NCI-H2196 (cell line): ENCODE data around the gene BTBD16.

Experiments
- DNase-seq: peaks from one replicate; lab custom pipeline; 2025; ENCODE audit not compliant: unreplicated experiment; lab: John Stamatoyannopoulos, UW

The BTBD16 gene

DNA sequence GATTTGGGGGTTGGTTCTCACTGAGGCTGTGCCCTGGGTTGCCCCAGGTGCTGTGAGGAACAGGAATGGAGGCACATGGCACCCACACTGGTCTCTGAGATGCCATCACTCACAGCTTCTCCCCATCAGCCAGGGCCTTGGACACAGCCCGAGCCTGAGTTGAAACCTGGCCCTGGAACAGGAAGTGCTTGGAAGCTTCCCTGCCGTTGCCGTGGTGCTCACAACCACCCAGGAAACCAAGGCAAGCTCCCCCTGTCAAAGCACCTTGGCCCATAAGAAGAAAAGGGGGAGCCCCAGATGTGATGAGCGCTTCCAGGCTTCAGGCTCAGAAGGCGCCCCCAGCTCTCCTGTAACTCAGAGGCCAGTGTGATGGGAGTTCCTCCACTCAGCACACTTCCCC is at the start of gene BTBD16:
Gene BTBD16, plus strand, starts transcription at position 221 of the 400 bp plus-strand sequence. CDS start 3,786 bp downstream, outside the sequence.
- no peak for DNase-seq

DNA sequence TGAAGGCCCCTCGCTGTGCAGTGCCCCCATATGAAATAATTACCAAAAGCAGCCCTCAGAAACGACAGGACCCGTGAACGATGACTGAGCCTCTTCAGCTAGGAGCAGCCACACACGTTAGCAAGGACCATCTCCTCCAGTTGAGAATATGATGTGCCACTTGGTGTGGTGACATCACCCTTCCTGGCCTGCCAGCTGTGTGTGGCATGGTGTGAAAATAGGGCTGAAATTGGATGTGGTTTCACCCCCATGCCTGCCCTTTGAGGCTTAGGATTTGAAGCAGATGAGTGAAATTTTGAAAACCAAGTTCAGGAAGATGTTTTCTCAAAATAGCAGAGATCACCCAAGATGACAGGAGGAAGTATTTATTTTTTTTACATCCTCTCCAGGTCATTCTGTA is 49.1 kb upstream of the BTBD16 start:
- no peak for DNase-seq

DNA sequence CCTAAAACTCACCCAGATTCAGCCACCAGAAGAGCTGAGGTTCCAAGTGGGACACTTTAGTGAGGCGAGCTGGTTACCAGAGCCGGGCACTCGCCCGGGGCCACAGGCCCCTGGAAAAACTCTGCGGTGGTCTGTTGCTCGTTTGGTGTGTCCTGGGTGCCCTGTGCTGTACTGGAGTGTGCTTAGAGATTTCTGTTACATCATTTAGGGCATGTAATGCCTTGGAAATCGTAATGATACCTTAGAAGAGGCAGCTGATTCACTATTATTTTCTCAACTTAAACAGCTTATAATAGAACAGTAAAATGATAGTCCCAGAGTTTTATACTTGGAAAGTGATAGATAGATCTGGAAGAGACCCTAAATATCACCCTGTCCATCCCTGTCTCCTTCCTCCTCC is 48.5 kb upstream of the BTBD16 start:
- DNase-seq, result no peak

DNA sequence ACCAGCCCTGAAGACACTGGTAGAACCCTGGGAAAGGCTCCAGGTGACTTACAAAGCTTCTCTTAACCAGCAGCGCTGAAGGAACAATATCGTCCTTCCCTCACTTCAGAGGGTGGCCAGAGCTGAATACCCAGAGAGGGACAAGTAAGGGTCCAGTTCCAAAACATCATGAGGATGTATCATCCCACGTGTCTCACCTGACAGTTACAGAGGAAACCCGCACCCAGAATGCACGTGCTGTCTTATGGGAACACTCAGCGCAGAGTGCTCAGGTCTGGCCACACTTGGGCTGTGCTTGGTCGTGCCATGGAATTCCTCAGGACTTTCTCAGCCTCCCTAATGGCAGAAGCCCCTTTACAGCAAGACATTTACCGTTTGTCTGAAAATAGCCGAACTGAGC is 46.9 kb upstream of the BTBD16 start:
- DNase-seq, result no peak

DNA sequence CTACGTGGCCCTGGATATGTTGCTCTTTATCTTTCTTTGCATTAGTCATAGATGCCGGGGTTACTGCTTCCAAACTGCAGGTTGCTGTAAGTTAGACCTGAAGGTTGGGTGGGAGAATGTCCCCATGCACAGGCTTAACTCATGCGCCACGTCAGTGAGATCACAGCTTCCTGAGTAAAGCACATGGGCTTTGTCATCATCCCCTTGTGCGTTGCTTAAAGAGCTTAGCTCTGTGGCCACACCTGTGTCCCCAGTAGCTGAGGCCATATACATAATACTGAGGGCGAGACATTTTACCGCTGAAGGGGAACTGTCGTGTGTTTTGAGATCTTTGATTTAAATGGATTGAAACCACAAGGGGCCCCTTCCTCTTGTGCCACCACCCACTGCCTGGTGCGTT is 45.8 kb upstream of the BTBD16 start:
- DNase-seq, result no peak

DNA sequence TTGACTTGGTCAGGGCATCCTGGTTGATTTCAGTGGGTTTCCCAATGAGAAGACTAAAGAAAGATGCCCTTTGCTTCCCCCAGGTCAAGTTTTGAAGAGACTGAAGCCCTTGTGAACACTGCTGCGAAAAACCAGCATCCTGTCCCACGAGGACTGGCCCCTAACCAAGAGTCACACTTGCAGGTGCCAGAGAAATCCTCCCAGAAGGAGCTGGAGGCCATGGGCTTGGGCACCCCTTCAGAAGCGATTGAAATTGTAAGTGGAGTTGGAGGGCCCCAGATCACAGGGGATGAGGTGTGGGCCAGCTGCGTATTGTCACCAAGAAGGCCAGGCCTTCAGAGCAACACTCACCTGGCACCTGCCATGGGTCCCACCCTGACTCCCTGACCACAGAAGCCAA is 43.3 kb upstream of the BTBD16 start:
- no peak for DNase-seq

DNA sequence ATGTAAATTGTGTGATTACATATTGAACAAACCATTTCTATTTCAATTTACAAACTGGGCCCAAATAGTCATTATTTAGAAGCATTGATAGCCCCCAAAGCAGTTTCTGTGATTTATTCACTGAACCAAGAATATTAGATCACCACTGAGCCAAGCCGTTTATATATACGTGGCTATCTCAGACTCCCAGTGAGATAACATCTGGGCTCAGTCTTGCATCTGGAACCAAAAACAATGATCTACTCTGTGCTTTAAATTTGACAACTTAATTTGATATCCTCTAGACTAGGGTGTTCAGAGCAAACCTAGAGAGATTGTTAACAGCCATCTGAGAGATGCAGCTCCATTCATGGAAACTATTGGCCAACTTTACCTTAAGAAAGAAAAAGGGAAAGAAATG is 41.4 kb upstream of the BTBD16 start:
- no peak for DNase-seq

DNA sequence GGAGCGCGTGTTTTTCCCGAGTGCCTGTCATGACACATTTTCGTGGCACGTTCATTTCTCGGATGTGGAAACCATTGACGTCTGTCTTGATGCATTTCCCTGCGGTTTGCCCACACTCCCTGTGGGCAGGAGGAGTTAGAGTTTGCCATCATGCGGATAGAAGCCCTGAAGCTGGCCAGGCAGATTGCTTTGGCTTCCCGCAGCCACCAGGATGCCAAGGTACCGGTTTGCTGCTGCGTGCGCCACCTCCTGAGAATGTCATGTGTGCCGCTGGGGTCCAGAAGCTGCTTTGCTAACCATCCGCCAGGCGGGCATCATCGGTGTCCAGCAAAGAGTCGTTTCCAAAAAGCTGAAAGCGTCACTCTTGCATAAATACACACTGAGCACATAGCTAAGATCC is 40.9 kb upstream of the BTBD16 start:
- DNase-seq, result no peak

DNA sequence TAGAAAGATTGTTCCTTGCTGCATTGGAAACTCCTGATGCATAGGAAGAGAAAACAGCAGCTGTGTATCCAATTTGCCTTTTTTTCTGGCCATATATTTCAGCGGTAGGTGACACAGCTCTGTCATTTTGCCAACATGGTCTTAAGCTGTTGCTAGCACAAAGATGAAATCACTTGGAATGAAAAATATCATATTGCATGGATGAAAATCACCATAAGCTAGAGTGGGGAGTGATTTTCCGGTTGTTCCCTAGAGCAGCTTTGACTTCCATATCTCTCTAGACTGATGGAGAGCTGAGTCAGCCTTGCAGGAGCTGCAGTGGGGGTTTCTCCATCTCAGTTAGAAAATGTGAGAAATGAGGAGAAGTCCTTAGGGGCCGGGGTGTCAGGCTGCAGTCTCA is 38.3 kb upstream of the BTBD16 start:
- DNase-seq, result peak; percentile 1

DNA sequence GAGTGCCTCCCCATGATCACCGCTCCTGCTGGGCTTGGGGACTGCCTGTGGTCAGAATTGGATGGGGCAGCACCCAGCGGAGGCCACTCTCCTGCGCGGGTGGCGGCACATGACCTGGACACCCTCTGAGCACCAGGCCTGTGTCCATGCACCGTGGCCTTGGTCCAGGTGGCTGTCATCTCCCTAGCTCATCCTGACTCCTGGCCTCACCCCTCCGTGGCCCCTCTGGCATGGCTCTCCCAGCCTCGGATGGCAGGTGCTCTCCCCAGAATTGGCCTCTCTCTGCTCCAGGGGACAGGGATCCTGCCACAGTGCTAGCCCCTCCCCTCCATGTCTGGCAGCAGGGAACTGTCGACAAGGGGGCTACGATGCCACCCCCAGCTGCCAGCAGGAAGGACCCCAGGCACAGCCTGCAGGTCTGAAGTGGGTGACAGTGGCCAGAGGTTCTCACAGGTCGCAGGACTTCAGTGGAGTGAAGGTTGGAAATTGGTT is 37.2 kb upstream of the BTBD16 start:
- peak; percentile 26 for DNase-seq

DNA sequence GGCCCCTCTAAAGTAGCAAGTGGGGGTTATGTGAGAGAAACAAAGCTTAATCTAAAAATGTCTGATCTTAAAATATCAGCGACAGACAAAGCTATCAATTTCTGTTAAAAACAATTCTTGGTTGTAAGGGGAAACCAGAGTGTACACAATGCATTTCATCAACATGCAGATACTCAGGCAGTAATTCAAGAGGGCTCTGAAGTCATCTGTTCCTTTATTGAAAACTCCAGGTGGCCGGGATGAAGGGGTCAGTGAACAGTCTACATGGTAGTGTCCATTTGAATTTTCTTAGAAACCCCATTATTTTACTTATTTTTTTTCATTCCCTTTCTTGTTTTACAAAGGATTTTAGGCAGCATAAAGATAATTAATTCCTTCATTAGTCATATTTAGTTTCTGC is 36.7 kb upstream of the BTBD16 start:
- peak; percentile 56 for DNase-seq

DNA sequence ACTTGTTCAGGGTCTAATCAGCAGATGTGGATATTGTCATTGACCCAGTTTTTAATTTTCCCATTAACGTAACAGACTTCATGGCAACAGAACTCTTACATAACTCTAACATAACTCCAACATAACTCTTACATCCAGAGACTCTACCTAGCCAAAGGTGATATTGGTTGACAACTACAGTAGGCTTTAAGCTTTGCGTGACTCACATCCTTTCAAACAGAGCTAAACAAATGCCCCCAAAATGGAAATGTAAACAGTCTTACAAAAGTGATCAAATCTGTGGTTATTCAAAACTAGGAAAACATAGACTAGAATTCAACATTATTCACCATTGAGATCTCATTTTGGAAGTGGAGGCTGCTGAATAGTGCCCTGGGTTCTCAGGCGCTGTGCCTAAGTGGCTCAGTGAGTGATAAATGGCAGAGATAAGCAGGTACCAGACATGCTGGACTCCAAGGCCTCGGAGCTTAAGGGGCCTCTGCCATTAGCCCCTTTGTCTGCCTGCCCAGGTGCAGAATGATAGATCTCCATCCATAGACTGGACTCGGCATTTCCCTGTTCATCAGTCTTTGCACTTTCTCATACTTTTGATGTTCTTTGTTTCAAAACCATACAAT is 34.3 kb upstream of the BTBD16 start:
- peak; percentile 40 for DNase-seq

DNA sequence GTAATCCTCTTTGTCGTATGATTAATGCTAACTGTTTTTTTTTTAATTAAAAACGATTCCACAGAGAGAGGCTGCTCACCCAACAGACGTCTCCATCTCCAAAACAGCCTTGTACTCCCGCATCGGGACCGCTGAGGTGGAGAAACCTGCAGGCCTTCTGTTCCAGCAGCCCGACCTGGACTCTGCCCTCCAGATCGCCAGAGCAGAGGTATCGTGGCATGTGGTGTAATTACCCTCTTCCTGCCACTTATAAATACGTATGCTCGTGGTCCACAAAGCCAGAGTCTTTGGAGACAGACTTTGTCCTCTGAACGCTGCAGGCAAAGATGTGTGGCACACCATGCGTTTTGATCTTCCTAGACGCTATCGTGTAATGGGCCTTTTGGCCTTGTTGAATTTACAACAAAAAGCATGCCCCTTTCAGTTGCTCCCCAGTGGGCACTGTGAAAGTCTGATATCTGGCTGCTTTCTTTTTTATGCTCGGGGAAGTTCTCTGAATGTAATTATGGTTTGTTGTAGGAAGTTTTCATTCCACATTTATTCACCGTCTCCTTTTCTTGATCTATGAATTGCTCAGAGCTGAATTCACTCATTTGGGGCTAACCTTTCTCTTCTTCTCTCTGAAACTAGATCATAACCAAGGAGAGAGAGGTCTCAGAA is 33.6 kb upstream of the BTBD16 start:
- DNase-seq, result no peak

DNA sequence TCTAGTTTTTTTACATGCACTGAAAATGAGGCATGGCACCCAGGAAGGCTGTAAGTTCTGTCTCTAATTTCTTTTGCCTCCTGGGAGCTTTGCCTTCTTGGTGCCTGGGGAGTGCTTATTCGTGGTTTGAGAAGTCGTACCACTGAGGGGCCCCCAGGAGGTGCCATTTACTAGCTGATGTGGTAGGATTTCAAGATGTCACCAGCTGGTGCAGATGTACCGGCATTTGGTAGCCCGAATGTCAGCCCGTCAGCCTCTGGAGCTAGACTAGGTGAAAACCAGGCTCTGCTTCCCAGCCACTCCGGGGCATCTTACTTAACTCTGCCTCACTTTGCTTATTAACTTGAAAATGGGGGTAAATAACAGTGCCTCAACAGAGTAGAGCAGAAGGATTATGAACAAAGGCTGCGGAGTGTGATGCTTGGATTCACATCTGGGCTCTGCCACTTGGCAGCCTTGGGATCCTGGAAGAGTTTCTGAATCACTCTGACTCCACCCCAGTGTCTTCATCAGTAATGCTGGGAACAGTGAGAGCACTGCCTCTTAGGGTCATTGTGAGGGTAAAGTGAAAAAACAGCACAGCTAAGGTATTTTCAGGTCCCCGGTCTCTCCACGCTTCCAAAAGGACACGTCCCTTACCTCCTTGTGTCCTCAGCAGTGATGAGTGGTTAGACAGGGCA is 31.4 kb upstream of the BTBD16 start:
- no peak for DNase-seq

DNA sequence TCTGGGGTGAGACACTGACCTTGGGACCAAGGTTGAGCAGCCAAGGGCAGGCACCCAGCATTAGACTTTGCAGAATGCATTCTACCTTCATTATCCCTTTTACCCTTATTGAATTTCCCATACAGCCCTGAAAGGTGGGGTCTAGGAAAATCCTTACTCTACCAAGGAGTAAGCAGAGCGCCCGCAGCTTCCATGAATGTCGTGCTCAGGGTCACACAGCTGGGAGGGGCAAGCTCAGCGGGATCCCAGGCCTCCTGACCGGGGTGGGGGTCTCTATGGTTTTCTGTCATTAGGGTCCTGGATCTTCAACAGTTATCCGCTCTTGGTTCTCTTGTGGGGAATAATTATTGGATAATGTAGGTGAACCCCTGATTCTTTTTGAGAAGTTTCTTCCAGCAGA is 30.7 kb upstream of the BTBD16 start:
- no peak for DNase-seq

DNA sequence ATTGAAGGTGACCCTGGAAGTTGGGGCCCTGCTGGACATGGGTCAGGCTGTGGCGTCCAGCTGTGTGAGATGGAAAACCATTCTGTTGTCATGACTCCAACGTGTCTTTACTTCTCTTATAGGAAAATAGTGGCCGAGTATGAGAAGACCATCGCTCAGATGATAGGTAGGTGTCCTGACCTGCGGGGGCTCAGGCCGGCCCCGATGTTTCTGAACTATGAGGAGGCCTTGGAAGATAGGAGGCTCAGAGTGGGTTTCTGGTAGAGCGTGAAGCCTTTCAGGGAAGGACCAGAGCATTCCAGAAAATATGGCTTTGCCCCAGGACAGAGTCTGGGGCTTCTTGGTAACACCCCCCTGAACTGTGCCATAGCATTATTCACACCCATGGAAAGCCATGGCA is 29.3 kb upstream of the BTBD16 start:
- DNase-seq, result no peak

DNA sequence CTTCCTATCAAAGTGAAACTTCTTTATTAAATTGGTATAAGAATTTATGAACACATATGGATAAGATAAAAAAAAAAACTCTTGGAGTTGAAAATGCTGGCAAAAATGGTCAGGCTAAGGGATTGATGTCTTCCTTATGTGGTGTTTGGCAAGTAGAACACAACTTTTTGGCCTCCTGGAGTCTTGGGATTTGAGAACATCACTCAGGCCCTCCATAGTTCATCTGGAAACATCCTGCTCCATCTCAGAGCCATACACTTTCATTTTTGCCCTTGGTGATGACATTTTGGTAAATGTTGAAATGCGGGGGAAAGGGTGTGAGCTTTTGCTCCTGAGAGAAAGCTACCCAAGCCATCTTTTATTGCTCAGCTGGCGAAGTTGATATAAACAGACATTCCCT is 27.5 kb upstream of the BTBD16 start:
- DNase-seq, result no peak

DNA sequence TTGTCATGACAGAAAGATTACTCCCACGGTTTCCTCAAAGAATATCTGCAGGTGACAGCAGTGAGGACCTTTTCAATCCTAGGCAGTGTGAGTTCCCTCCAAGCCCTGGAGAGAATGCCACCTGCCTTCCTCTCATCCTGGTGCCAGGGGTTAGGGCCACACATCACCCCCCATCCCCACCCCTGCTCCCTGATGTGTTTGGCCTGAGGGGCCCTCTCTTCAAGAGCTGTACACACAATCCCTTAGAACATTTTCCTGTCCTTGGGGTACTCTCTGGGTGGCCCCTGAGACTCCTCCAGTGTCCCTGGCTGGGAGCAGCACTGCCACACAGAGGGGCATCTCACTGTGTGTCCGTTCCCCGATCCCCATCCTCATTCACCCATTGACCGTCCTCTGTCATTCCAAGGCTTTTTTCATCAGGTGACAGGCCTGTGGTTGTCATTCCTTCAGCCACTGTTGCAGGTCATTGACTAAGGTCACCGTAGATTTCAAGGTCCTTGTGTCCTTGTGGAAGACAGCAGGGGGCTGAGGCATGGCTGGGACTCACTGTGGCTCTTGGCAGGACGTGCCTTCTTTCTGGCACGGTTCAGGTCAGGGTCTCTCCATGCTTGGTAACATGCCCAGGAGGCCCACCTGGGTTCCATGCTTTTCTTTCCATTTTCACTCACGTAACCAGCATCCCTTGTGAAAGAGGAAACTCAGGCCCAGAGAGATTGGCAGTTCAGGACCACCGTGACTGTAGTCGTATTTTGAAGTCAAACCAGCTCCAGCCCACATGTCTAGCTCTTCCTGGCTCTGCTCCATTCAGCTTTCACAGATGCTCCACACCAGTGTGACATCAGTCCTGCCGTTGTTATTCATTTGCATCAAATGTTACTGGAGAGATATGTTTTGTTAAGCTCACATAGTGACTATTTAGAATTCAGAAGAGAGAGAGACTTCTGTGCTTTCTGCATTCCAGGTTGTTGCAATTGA is 26.8 kb upstream of the BTBD16 start:
- DNase-seq, result no peak

DNA sequence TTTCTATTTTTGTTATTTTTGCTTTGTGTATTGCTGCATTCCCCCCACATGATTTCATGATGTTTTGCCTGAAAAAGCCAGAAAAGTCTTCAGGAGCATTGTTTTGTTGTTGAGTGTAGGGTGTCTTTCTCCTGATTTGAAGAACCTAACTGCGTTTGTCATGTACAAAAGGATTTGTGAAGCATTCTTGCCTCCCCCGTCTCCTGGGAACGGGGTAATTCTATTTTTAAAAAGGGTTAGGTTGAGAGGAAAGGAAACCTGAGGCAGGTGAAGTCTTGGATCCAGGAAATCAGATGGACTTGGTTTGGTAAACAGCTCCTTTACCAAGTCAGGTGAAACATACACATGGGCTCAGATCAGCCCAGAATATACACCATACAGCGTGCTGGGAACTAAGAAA is 26.0 kb upstream of the BTBD16 start:
- no peak for DNase-seq

DNA sequence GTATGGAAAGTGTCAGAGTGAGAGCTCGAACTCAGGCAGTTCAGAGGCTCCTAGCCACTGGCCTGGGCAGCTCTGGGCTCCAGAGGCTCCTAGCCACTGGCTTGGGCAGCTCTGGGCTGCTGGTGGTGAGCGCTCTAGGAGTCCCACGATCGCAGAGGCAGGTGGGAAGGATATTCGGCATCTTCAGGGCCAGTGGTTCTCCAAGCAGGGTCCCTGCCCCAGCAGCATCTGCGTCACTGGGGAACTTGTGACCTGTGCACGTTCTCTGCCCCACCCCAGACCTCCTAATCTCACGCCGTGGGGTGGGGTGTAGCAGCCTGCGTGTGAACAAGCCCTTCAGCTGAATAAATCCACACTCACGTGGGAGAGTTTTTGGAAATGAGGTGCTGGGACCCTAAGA is 25.2 kb upstream of the BTBD16 start:
- DNase-seq, result no peak

DNA sequence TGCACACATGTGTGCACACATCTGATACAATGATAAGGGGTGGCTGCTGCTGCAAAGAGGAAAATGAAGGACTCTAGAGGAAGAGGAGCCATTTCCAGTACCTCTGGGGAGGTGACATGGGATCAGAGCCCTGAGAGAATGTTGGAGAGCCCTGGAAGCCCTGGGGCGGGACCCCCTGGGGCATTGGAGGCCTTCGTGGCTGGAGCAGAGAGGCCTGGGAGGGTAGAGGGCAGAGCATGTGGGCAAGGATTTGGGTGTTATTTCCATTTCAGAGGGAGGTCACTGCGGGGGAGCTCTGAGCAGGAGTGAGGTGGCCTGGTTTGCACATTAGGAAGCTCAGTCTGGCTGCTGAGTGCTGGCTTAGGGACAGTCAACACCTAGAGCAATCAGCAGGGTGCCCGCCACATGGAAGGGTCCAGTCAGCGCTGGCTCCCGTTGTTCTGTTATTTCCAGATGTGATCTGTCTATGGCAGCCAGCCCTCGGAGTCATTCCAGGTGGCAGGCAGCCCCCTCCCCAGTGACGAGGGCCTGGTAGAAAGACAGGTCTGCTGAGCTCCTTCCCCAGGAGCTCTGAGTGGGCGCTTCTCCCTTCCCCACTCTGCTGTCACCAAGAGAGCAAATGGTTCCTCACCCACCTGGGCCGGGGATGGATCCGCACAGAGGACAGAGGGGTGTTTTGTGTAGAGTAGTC is 24.1 kb upstream of the BTBD16 start:
- no peak for DNase-seq
